Panc1 (cell line): ENCODE results near the gene PARS2. TPM values are rescaled to one million over a fixed set of nuclear protein-coding genes. Genes with fewer than 3 reads are reported as not detected.

ENCODE experiments used
- ATAC-seq: fragments of 200-7000 bp; cut with Tn5 transposase; 2 replicates; pipeline ENCODE4 v1.9.1; 2020; ENCODE audit warnings: mild to moderate bottlenecking, moderate library complexity
- BruUV-seq: library from RNA; stranded (reverse); fragments of 400-500 nt; replicated peaks from 2 replicates; lab custom pipeline; 2021; lab: Mats Ljungman, UMichigan
- CTCF ChIA-PET: fragments of 300-600 bp; sonication (Branson Sonifier 250); formaldehyde crosslinking; loops from one replicate; lab custom pipeline; 2022; ENCODE audit warnings: antibody characterized with exemption; lab: Charles Lee
- POLR2A ChIA-PET: fragments of 300-600 bp; sonication (Branson Sonifier 250); formaldehyde crosslinking; loops from one replicate; lab custom pipeline; 2022; ENCODE audit warnings: antibody characterized with exemption; lab: Charles Lee
- DNase-seq: peaks from one replicate; pipeline ENCODE4 v3.0.0-alpha.2; 2010; ENCODE audit warnings: low read depth, low spot score
- H3K27ac ChIP-seq: 2 replicates; pipeline ENCODE4 v1.5.1; 2011; ENCODE audit warnings: mild to moderate bottlenecking, low read length, inconsistent platforms
- H3K27me3 ChIP-seq: fragments of 200-500 bp; sonication (Bioruptor generic); 2 replicates; pipeline ENCODE4 v1.6.0; 2014; ENCODE audit warnings: low read length, inconsistent platforms; ENCODE audit not compliant: control insufficient read depth, insufficient read depth
- H3K36me3 ChIP-seq: fragments of 200-500 bp; sonication (Bioruptor generic); 2 replicates; pipeline ENCODE4 v1.5.1; 2014; ENCODE audit warnings: inconsistent platforms, mild to moderate bottlenecking, low read length, moderate library complexity; ENCODE audit not compliant: control insufficient read depth, insufficient read depth
- H3K4me1 ChIP-seq: 2 replicates; pipeline ENCODE4 v1.5.1; 2011; ENCODE audit warnings: inconsistent platforms, mild to moderate bottlenecking, low read length, moderate library complexity; ENCODE audit not compliant: control insufficient read depth, insufficient read depth
- H3K4me3 ChIP-seq, 2 experiments: 2 replicates each; pipeline ENCODE4 v1.5.1; 2011 to 2012; ENCODE audit warnings: low read depth in 2 of 2, low read length in 2 of 2, mild to moderate bottlenecking in 2 of 2, inconsistent platforms in 1 of 2, moderate library complexity in 1 of 2
- H3K9me3 ChIP-seq: fragments of 200-500 bp; sonication (Bioruptor generic); 2 replicates; pipeline ENCODE4 v1.5.1; 2014; ENCODE audit warnings: low read depth, mild to moderate bottlenecking, inconsistent platforms, low read length, moderate library complexity; ENCODE audit not compliant: control insufficient read depth, insufficient read depth
- CTCF ChIP-seq: fragments of 450-650 bp; IDR thresholded peaks from 2 replicates; pipeline ENCODE4 v1.5.1; 2017; ENCODE audit warnings: mild to moderate bottlenecking
- POLR2AphosphoS5 ChIP-seq: IDR thresholded peaks from 2 replicates; pipeline ENCODE4 v1.6.1; 2012; ENCODE audit warnings: mild to moderate bottlenecking, low read depth, low read length, moderate library complexity
- REST ChIP-seq, 2 experiments: IDR thresholded peaks; 2 replicates each; pipeline ENCODE4 v1.6.1; 2011 to 2012; ENCODE audit warnings: low read depth in 2 of 2, control low read depth in 1 of 2, low read length in 1 of 2, mild to moderate bottlenecking in 1 of 2, moderate library complexity in 1 of 2; ENCODE audit not compliant: insufficient read depth in 1 of 2
- SIN3A ChIP-seq: IDR thresholded peaks from 2 replicates; pipeline ENCODE4 v1.6.1; 2012; ENCODE audit warnings: low read depth, mild to moderate bottlenecking, low read length, moderate library complexity, borderline replicate concordance; ENCODE audit not compliant: insufficient read depth
- TCF7L2 ChIP-seq: IDR thresholded peaks from 2 replicates; pipeline ENCODE4 v1.6.1; 2011; ENCODE audit warnings: mild to moderate bottlenecking, low read depth, low read length, inconsistent platforms
- in situ Hi-C: cut with HindIII; loops from 2 replicates; pipeline ENCODE4 v1.10.0; 2016; ENCODE audit warnings: low sequenced_read_pairs, low pct_unique_long_range_greater_than_20kb
- intact Hi-C: fragments of 100-400 bp; cut with micrococcal nuclease; formaldehyde crosslinking; loops from one replicate; pipeline ENCODE4 v1.10.0; 2022; ENCODE audit not compliant: unreplicated experiment
- total RNA-seq: library from RNA; stranded (reverse); gene quantifications from one replicate; pipeline ENCODE4 v1.2.1, GENCODE V29; 2021; ENCODE audit not compliant: unreplicated experiment

The PARS2 gene
- total RNA-seq, 1 experiment from 2014 or later = 4.4 TPM

DNA sequence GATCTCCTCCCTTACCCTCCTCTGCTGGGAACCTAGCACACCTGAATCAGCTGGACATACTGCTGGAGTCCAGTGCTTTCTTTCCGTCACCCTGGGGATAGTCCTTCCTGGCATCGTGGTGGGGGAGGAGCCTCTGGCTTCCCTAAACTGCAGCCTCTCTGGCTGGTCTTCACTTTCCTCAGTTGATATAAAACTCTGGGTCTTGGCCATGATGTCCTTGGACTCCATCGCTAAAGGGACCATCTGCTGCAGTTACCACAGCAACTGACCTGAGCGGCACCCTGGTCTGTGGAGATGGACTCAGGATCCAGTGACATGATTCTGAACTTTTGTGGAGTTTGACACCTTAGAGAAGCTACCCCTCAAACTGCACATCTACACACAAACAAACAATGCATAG is 22.8 kb downstream of the PARS2 start:
- ChIA-PET CTCF (no interaction called here), POLR2A (no interaction called here)
- intact Hi-C loops (no loop called here), in situ Hi-C loops (no loop called here)
- BruUV-seq = TSS peak; percentile 70
- ATAC-seq (no peak), DNase-seq (no peak)
- H3K4me1 ChIP-seq = no peaks in the 10 kb centered on the region
- H3K36me3 ChIP-seq = peaks cover 16% of the 10 kb centered on the region; the same call in 1 of the 2 replicates
- TF ChIP-seq SIN3A (no peak), TCF7L2 (no peak), REST (IDR thresholded peaks at IDR 0.05; ENCODE audit: insufficient read depth in 1 of 2, low read depth in 2 of 2, low read length in 1 of 2) (no peak), CTCF (no peak), POLR2AphosphoS5 (no peak)
- no peaks in the 10 kb centered on the region for H3K9me3 ChIP-seq
- no peak overlapping the region for H3K27ac ChIP-seq
- H3K4me3 ChIP-seq = no peak overlapping the region
- no peaks in the 10 kb centered on the region for H3K27me3 ChIP-seq

- in situ Hi-C loops (no loop called here), intact Hi-C loops (no loop called here)
- POLR2A ChIA-PET = no interaction called here
- no peak for DNase-seq
- no peak for ATAC-seq
- H3K27ac ChIP-seq = no peak overlapping the region
- H3K4me1 ChIP-seq = no peaks in the 10 kb centered on the region
- no peaks in the 10 kb centered on the region for H3K9me3 ChIP-seq
- peaks cover 20% of the 10 kb centered on the region; the same call in 1 of the 2 replicates for H3K36me3 ChIP-seq
- BruUV-seq = no TSS peak
- CTCF ChIA-PET = no interaction called here
- TF ChIP-seq REST (IDR thresholded peaks at IDR 0.05; ENCODE audit: insufficient read depth in 1 of 2, low read depth in 2 of 2, low read length in 1 of 2) (no peak), TCF7L2 (no peak), POLR2AphosphoS5 (no peak)
- H3K4me3 ChIP-seq = no peak overlapping the region
- H3K27me3 ChIP-seq = no peaks in the 10 kb centered on the region
Observed at GRCh38 chr1:54738244-54738643, 26.1 kb downstream of the PARS2 start.
